IMR-90 (cell line): ENCODE data around the gene LY86. TPM values are rescaled to one million over a fixed set of nuclear protein-coding genes. Genes with fewer than 3 reads are reported as not detected.

Source experiments
- ATAC-seq: fragments of 200-7000 bp; cut with Tn5 transposase; 2 replicates; pipeline ENCODE4 v1.9.1; 2020; ENCODE audit warnings: low read depth, mild to moderate bottlenecking, moderate library complexity
- BruUV-seq: library from RNA; stranded (reverse); fragments of 400-500 nt; replicated peaks from 2 replicates; lab custom pipeline; 2021; lab: Mats Ljungman, UMichigan
- CTCF ChIA-PET: fragments of 300-600 bp; formaldehyde crosslinking; extraction: SDS; loops from one replicate; lab custom pipeline; 2021; ENCODE audit warnings: antibody characterized with exemption; lab: Yijun Ruan, JAX
- POLR2A ChIA-PET: fragments of 300-600 bp; sonication (Branson Sonifier 250); formaldehyde crosslinking; loops from one replicate; lab custom pipeline; 2022; ENCODE audit warnings: antibody characterized with exemption; ENCODE audit not compliant: unreplicated experiment; lab: Charles Lee
- DNase-seq: peaks from one replicate; pipeline ENCODE4 v3.0.0; 2013
- H2AFZ ChIP-seq: replicated peaks from 2 replicates; pipeline ENCODE3; 2013; ENCODE audit warnings: low read length, mild to moderate bottlenecking; ENCODE audit not compliant: poor library complexity
- H2AK5ac ChIP-seq: 2 replicates; pipeline ENCODE4 v1.6.1; 2013; ENCODE audit warnings: low read depth, low read length, inconsistent platforms
- H2AK9ac ChIP-seq: replicated peaks from 2 replicates; pipeline ENCODE3; 2013; ENCODE audit warnings: mild to moderate bottlenecking, low read depth, low read length, moderate library complexity; ENCODE audit not compliant: poor library complexity
- H2BK120ac ChIP-seq: 2 replicates; pipeline ENCODE4 v1.6.1; 2013; ENCODE audit warnings: low read depth, low read length, inconsistent platforms
- H2BK15ac ChIP-seq: 3 replicates; pipeline ENCODE4 v1.6.1; 2013; ENCODE audit warnings: low read depth, low read length, inconsistent platforms
- H2BK20ac ChIP-seq: 2 replicates; pipeline ENCODE4 v1.6.1; 2013; ENCODE audit warnings: low read depth, mild to moderate bottlenecking, inconsistent platforms, low read length, moderate library complexity
- H2BK5ac ChIP-seq: 2 replicates; pipeline ENCODE4 v1.6.1; 2013; ENCODE audit warnings: mild to moderate bottlenecking, low read depth, low read length, inconsistent platforms; ENCODE audit not compliant: poor library complexity, severe bottlenecking
- H3K14ac ChIP-seq: replicated peaks from 2 replicates; pipeline ENCODE4 v1.6.1; 2013; ENCODE audit warnings: low read depth, low read length, inconsistent platforms
- H3K18ac ChIP-seq: 2 replicates; pipeline ENCODE4 v1.6.1; 2013; ENCODE audit warnings: low read depth, low read length, control low read depth
- H3K23ac ChIP-seq: 2 replicates; pipeline ENCODE4 v1.6.1; 2013; ENCODE audit warnings: low read depth, low read length, inconsistent platforms
- H3K27ac ChIP-seq: 2 replicates; pipeline ENCODE4 v1.5.1; 2013; ENCODE audit warnings: mild to moderate bottlenecking, control low read depth, low read length; ENCODE audit not compliant: insufficient read depth
- H3K27me3 ChIP-seq: 2 replicates; pipeline ENCODE4 v1.6.1; 2013; ENCODE audit warnings: low read length; ENCODE audit not compliant: control insufficient read depth, insufficient read depth
- H3K36me3 ChIP-seq: 2 replicates; pipeline ENCODE4 v1.6.1; 2013; ENCODE audit warnings: low read length, mixed read lengths; ENCODE audit not compliant: control insufficient read depth, insufficient read depth
- H3K4ac ChIP-seq: 2 replicates; pipeline ENCODE4 v1.6.1; 2013; ENCODE audit warnings: low read depth, low read length, inconsistent platforms
- H3K4me1 ChIP-seq: 2 replicates; pipeline ENCODE4 v1.6.1; 2013; ENCODE audit warnings: low read length, mixed read lengths; ENCODE audit not compliant: control insufficient read depth, insufficient read depth
- H3K4me2 ChIP-seq: 2 replicates; pipeline ENCODE4 v1.6.1; 2013; ENCODE audit warnings: low read depth, mild to moderate bottlenecking, control low read depth, low read length, moderate library complexity
- H3K4me3 ChIP-seq: 2 replicates; pipeline ENCODE4 v1.5.1; 2013; ENCODE audit warnings: low read depth, mild to moderate bottlenecking, control low read depth, low read length, moderate library complexity; ENCODE audit not compliant: insufficient read depth
- H3K56ac ChIP-seq: 2 replicates; pipeline ENCODE4 v1.6.1; 2013; ENCODE audit warnings: low read length, inconsistent platforms; ENCODE audit not compliant: insufficient read depth; ENCODE audit errors: extremely low read depth
- H3K79me1 ChIP-seq, 2 experiments: 2 replicates each; pipeline ENCODE4 v1.6.1; 2013; ENCODE audit warnings: low read length in 2 of 2, inconsistent platforms in 1 of 2, low read depth in 1 of 2
- H3K9ac ChIP-seq: 2 replicates; pipeline ENCODE4 v1.6.1; 2013; ENCODE audit warnings: low read depth, low read length, control low read depth
- H3K9me1 ChIP-seq: 2 replicates; pipeline ENCODE4 v1.6.1; 2013; ENCODE audit warnings: low read length, inconsistent platforms; ENCODE audit not compliant: insufficient read depth
- H3K9me3 ChIP-seq: 2 replicates; pipeline ENCODE4 v1.6.1; 2013; ENCODE audit warnings: low read length; ENCODE audit not compliant: control insufficient read depth, insufficient read depth
- H4K20me1 ChIP-seq: 2 replicates; pipeline ENCODE4 v1.6.1; 2013; ENCODE audit warnings: low read length, inconsistent platforms; ENCODE audit not compliant: insufficient read depth
- H4K5ac ChIP-seq: 2 replicates; pipeline ENCODE4 v1.6.1; 2013; ENCODE audit warnings: mild to moderate bottlenecking, low read depth, low read length, control low read depth
- H4K8ac ChIP-seq, 2 experiments: 2 replicates each; pipeline ENCODE4 v1.6.1; 2013; ENCODE audit warnings: low read depth in 2 of 2, low read length in 2 of 2, control low read depth in 1 of 2, inconsistent platforms in 1 of 2
- H4K91ac ChIP-seq: 2 replicates; pipeline ENCODE4 v1.6.1; 2013; ENCODE audit warnings: low read depth, low read length, inconsistent platforms; ENCODE audit not compliant: insufficient read depth
- CEBPB ChIP-seq: IDR thresholded peaks from 2 replicates; pipeline ENCODE4 v1.6.1; 2012; ENCODE audit warnings: low read depth, low read length, improper control_type of control experiment
- MAFK ChIP-seq: IDR thresholded peaks from 2 replicates; pipeline ENCODE4 v1.6.1; 2012; ENCODE audit warnings: low read depth, low read length, improper control_type of control experiment
- WGBS, 2 experiments: methylation state at CpG; one replicate each; pipeline versions ENCODE4 v1.1.5 to v1.1.7; 2013; ENCODE audit warnings: missing lambda C conversion rate in 2 of 2; ENCODE audit not compliant: insufficient read length in 1 of 2; ENCODE audit errors: extremely low coverage in 2 of 2; 5-methylcytosine and 5-hydroxymethylcytosine counted together
- dilution Hi-C: fragments of 300-500 bp; cut with HindIII; formaldehyde crosslinking; loops from one replicate; pipeline ENCODE4 v1.14.3; 2018; ENCODE audit warnings: low sequenced_read_pairs; ENCODE audit not compliant: unreplicated experiment
- in situ Hi-C: fragments of 300-500 bp; cut with MboI; formaldehyde crosslinking; loops from 3 replicates; pipeline ENCODE4 v1.14.3; 2019; ENCODE audit warnings: low sequenced_read_pairs, inconsistent platforms, mixed read lengths
- intact Hi-C: fragments of 100-400 bp; cut with micrococcal nuclease; formaldehyde crosslinking; loops from 2 replicates; pipeline ENCODE4 v1.10.0; 2022
- polyA plus RNA-seq, 3 experiments: library from polyadenylated mRNA; depleted of rRNA; stranded (reverse); fragments of >200 nt; gene quantifications; 2 replicates each; pipeline ENCODE4 v1.2.3, GENCODE V29; 2012; ENCODE audit warnings: low replicate concordance in 1 of 3
- total RNA-seq: library from RNA; depleted of rRNA; stranded (reverse); fragments of >200 nt; gene quantifications from 2 replicates; pipeline ENCODE4 v1.2.3, GENCODE V29; 2012

Gene LY86
- total and polyA plus RNA-seq, 2 of the 4 experiments (the other 2 are of a cell fraction) = not detected

DNA sequence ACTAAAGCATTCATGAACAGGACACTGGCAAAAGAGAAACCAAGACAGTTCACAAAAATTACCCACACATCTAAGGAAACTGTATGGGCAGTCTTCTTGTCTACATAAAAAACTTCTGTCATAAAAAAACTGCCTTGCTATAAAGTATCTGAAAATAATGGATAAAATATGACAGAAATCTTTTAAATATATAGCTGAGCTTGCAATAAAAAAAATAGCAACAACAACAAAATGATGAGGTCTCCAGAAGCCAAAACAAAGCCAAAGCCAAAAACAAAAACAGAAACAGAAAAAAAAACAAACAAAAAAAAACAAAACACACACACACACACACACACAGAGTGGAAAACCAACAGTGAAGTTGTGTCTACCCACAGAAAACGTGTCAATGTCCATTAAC, 14.8 kb downstream of the LY86 start:
- Histone ChIP-seq H2BK5ac (no peak overlapping the region), H3K36me3 (no peaks in the 10 kb centered on the region), H3K4me1 (no peaks in the 10 kb centered on the region), H4K20me1 (no peaks in the 10 kb centered on the region), H3K4me2 (no peak overlapping the region), H3K4ac (no peak overlapping the region), H3K9me3 (peaks cover 10% of the 10 kb centered on the region; the same call in 1 of the 2 replicates), H2AFZ (no peak overlapping the region), H3K9me1 (no peaks in the 10 kb centered on the region), H2BK120ac (no peak overlapping the region), H3K56ac (no peak overlapping the region), H2BK15ac (no peak overlapping the region), H4K91ac (no peak overlapping the region), H4K5ac (no peak overlapping the region), H2BK20ac (no peak overlapping the region), H3K4me3 (no peak overlapping the region), H4K8ac (no peak overlapping the region), H3K27me3 (no peaks in the 10 kb centered on the region), H3K14ac (no peak overlapping the region), H3K23ac (no peak overlapping the region), H2AK9ac (no peak overlapping the region), H3K79me1 (no peaks in the 10 kb centered on the region), H3K18ac (no peak overlapping the region), H3K27ac (no peak overlapping the region), H2AK5ac (no peak overlapping the region), H3K9ac (no peak overlapping the region)
- WGBS, 2 experiments = no CpG with 5 or more reads among the region's 1 CpG
- BruUV-seq = no TSS peak
- DNase-seq = no peak
- in situ Hi-C loops = no loop called here
- dilution Hi-C loops = no loop called here
- CTCF ChIA-PET = no interaction called here
- TF ChIP-seq CEBPB = no peak
- TF ChIP-seq MAFK = peak; percentile 79
- no peak for ATAC-seq
- POLR2A ChIA-PET = no interaction called here
- intact Hi-C loops = no loop called here
